GM21423 (cell line): ENCODE measurements around the gene PYCARD.
"Not testable (repeated sequence)": the region's sequence is repeated elsewhere in the genome, so short reads cannot be mapped to it uniquely, and the experiment has no call there.

Experiments
- ATAC-seq: cut with Tn5 transposase; IDR thresholded peaks from one replicate; pipeline ENCODE4 v1.9.1; 2021; ENCODE audit warnings: mild to moderate bottlenecking, moderate library complexity; ENCODE audit not compliant: unreplicated experiment

The PYCARD gene

DNA sequence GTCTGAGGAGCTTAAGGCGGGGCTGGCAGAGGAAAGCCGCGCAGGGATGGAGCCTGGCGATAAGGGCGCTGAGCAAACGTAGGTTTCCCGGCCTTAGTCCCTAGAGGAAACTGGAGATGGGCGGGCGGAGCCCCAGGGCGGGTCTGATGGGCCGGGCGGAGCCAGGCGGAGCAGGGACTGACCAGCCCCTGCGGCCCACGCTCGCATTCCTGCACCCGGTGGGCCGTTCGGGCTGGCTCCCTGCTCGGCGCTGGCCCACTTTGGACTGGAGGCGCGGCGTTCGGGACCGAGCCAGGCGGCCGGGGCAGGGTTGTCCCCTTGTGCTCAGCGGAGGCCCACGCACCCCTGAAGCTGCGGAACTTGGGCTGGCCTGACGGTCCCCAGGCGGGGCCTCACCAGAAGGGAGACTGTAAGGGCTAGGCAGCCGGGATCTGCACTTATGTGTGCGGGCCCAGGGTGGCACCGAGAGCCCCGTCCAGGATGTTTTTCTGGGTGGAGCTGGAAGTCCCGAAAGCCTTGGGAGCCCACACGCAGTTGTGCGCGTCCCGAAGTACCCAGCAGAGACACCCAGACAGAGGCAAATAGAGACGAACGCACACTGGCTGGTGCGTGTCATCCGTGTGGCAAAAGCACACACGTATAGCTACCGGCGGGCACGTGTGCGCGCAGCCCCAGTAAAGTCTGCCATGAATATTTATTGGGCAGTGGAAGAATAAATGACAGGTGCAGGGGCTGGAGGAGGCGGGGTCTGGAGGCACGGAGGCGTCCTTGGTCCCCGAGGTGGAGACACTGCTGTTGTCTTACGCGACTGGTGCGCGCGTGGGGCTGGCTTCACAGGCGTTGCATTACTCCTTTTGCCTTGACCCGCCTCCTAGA, 13.0 kb upstream of the PYCARD start:
- no peak for ATAC-seq

DNA sequence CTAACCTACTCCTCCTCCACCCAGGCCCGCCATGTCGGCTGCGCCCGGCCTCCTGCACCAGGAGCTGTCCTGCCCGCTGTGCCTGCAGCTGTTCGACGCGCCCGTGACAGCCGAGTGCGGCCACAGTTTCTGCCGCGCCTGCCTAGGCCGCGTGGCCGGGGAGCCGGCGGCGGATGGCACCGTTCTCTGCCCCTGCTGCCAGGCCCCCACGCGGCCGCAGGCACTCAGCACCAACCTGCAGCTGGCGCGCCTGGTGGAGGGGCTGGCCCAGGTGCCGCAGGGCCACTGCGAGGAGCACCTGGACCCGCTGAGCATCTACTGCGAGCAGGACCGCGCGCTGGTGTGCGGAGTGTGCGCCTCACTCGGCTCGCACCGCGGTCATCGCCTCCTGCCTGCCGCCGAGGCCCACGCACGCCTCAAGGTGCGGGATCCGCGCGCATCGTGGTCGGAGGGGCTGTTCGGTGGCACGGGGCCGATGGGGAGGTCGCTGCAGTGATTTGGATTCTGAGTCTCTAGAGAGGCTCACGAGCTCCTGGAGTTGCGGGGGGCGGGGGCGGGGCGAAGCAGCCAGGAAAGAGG, 12.2 kb upstream of the PYCARD start:
- ATAC-seq = no peak

DNA sequence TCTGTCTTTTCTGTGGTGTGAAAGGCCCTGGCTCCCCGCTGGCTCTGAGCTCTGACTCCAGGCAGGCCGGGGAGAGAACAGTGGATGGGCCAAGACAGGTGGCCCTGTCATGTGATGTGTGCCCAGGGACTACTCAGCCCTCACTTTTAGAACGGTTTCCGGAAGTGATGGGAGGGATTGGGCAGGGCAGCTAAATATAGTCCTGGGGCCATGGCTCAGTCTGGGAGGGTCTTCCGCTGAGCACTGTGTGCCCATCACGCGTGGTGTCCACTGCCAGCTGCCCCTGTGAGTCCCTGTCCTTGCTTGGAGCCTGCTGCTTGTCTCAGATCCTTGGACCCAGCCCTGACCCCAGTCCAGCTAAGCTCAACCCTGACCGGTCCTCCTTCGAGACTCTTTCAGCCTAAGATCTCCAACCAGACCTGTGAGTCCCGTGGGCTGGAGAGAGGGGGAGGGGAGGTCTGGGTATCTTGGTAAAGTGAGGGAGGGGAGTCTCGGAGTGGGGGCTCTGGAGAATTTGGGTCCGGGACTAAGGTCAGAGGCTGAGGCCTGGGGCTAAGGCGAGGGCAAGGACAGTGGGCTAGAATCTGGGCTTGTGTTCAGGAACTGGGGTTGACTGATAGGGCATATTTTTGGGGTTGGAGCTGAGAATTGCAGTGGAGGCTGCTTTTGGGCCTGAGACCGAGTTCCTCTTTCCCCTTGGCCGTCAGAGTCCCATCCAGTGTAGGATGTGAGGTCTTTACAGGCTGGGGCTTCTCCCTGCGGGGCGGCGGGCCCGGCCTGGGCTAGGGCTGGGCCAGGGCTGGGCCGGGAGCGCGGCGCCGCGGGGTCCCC, 11.5 kb upstream of the PYCARD start, which contains the start of gene TRIM72:
TRIM72 (plus strand) TSS at position 243 of the 831 bp plus-strand sequence. CDS start 620 bp downstream, outside the sequence.
- ATAC-seq = no peak

DNA sequence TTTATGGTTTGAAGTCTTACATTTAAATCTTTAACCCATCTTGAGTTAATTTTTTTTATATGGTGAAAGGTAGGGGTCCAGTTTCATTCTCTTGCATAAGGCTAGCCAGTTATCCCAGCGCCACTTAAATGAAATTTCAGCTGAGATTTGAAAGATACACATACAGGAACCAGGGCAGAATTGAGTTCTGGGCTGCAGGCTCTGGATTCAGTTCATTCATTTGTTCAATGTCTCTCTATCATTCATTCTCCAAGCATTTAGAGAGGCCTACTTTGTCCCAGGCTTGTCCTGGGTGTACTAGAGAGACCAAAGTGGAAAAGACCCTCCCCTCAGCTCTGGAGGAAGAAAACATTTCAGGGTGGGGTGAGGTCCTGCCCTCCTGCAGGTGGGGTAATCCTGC, 10.8 kb upstream of the PYCARD start:
- no peak for ATAC-seq

DNA sequence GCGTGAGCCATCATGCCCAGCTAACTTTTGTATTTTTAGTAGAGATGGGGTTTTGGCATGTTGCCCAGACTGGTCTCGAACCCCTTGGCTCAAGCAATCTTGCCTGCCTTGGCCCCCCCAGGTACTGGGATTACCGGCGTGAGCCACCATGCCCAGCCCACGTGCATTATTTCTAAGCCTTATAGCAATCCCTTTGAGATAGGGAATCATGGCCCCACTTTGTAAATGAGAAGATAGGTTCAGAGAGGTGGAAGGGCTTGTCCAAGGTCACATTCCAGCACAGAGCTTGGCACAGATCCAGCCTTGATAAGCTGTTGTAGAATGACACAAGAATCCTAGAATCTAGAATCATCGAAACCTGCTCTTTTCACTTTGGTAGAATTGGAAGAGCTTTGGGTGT, 4.2 kb upstream of the PYCARD start:
- ATAC-seq = no peak

DNA sequence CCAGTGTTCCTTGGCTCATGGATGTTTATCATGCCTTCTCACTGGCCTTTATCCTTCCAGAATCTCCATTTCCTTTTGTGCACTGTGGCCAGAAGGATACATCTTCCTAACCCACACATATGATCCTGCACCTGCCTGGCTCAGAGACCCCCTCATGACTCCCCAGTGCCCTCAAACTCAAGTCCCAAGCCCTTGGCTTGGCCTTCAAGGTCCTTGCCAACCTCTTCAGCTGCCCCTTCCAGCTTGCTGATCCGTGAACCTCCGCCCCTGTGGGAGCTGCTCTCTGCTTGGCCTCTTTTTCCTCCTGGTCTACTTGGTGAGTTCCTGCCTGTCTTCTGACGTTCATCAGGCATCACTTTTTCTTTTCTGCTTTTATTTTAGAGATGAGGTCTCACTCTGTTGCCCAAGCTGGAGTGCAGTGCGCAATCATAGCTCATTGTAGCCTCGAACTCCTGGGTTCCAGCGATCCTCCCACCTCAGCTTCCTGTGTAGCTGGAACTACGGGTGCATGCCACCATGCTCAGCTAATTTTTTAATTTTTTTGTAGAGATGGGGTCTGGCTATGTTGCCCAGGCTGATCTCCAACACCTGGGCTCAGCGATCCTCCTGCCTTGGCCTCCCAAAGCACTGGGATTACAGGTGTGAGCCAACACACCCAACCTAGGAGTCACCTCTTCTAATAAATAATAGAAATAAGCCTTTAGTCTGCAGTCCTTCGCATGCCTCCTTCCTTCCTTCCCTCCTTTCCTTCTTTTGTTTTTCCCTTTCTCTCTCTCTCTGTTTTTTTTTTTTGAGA, 2.5 kb upstream of the PYCARD start:
- ATAC-seq = no peak

DNA sequence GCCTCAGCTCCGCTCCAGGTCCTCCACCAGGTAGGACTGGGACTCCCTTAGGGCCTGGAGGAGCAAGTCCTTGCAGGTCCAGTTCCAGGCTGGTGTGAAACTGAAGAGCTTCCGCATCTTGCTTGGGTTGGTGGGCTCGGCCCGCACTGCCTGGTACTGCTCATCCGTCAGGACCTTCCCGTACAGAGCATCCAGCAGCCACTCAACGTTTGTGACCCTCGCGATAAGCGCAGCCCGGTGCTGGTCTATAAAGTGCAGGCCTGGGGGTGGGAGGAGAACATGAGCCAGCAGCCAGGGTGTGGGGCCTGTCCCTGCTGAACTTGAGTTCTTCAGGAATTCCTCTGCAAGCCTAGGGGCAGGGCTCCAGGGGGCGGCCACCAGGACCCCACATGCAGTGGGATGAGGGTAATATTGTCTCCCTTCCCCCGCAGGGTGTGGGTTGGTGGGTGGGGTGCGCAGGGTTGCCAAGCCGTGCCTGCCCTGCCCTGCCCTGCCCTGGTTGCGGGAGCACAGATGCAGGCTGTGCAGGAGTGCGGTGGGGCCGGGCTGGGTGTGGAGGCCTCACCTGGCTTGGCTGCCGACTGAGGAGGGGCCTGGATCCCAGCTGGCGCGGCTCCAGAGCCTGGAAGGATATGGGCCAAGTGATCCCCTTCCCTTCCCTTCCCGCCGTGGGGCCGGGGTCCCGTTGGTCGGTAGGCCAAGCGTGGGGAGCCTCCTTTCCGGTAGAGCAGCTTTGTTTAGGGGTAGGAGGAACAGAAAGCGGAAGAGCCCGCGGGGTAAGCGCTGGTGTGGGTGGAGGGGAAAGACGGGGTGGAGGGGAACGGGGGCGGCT, 762 bp downstream of the PYCARD start:
- peak; percentile 62 for ATAC-seq

DNA sequence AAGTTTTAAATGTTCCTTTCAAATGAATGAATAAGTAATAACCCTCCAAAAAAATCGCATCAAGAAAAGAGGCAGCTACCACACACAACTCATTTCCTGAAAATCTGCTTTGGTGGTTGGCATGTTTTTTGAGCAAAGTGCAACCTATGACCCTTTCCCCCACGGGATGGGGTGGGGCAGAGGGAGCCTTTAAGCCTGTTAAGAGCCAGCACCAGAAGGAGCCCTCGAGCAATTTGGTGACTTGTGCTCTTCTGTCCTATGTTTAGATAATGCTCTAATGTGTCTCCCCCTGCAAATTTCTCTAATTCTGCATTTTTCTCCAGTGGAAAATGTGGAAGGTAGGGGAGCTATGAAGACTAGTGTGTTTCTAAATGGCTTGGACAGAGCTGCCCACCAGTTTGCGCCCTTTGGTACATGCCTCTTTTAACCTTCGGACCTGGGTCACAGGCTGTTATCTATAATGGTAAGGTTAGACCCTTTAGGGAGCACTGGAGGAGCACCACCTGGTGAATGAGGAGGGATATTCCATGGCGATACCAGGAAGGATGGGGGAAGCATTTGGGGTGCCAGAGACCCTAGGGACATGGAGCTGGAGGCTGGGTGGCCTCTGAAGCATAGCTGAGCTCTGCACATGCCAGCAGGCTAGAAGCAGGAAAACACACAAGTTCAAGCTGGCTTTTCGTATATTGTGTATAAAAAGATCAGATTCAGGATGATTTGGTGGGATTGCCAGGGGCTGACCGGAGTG, 1.6 kb downstream of the PYCARD start:
- ATAC-seq = no peak

DNA sequence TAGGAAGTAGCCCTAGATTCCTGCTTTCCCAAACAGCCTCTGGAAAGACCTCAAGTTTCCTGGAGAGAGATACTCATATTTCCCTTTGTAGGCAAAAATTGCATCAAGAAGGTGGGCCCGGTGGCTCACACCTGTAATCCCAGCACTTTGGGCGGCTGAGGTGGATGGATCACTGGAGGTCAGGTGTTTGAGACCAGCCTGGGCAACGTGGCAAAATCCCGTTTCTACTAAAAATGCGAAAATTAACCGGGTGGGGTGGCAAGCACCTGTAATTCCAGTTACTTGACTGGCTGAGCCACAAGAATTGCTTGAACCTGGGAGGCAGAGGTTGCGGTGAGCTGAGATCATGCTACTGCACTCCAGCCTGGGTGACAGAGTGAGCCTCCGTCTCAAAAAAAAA, 2.4 kb downstream of the PYCARD start:
- ATAC-seq = not testable (repeated sequence)

DNA sequence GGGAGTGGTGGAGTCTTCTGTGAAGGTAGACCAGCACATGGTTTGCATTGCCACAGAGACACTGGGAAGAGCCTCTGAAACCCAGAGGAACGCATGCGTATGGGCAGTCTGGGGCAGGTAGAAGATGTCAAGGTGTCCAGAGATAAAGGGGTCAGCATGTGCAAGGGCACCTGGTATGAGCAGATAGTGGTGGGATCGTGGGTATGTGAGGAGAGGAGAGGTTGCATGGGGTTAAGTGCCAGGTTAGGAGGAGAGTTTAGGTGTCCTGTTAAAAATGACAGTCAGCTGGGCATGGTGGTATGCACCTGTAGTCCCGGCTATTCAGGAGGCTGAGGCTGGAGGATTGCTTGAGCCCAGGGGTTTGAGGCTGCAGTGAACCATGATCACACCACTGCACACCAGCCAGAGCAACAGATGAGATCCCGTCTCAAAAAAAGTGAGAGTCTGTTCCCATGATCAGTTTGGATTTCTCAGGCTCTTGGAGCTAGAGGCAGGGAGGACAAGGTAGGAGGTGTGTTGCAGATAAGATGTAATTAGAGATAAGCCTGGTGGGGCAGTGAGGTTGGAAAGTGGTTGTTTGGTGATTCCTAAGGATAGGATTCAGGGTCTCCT, 3.0 kb downstream of the PYCARD start:
- no peak for ATAC-seq

DNA sequence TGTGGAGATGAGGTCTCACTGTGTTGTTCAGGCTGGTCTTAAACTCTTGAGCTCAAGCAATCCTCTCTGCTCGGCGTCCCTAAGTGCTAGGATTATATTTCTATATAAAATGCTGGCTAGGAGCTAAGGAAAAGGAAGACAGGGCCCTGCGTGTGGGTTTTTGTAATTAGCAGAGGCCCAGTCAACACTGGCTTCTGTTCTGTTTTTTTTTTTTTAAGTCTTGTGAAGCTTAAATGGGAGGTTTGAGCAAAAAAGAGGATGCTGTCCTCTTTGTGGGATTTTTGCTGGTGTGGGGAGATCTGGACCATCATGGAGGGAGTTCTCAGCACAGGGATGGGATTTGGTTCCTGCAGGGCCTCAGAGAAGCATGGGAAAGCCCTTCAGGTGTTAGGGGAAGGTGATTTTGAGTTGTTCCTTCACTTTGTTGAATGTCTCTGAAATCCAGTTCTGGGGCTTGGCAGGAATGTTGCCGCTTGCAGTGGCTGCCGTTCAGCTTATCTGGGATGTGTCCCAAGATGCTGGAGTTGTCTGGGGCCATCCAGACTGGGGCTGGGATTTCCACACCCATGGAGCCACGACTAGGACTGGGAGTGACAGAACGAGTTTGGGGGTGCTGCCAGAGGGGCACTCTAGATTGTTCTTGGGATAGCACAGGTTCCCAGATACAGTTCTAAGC, 4.2 kb downstream of the PYCARD start:
- ATAC-seq = no peak

DNA sequence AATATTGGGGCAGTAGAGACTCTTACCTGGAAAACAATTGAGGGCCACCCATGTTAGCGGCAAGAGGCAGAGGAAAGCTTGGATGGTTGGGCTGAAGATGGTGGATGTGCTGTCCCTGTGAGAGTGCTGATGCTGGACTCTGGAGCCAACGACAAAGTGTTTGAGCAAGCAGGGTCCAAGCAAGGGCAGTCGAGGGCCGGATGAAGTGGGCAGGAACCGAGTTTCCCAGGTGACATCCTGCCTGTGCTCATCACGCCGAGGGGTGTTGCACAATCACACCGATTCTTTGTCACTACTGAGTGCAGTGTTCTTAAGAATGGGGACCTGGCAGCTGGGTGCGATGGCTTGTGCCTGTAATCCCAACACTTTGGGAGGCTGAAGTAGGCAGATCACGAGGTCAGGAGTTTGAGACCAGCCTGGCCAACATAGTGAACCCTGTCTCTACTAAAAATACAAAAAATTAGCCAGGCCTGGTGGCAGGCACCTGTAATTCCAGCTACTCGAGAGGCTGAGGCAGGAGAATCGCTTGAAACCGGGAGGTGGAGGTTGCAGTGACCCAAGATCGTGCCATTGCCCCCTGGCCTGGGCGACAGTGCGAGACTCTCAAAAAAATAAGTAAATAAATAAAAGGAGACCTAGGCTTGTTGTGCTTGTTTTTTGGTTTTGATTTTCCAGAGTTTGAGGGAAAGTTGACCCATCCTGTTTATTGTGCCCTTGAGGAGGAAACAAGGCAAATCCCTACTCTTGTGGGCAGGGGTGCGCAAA, 6.1 kb downstream of the PYCARD start:
- no peak for ATAC-seq

DNA sequence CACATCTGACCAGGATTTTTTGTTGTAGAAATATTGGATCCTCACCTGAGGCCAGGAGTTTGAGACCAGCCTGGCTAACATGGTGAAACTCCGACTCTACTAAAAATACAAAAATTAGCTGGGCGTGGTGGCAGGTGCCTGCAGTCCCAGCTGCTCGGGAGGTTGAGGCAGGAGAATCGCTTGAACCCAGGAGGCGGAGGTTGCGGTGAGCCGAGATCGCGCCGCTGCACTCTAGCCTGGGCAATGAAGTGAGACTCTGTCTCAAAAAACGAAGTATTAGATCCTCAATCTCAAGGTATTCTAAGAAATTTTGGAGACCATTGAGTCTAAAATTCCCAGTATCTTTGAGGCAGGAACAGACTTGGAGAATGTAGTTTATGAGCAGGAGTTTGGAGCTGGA, 6.7 kb downstream of the PYCARD start:
- not testable (repeated sequence) for ATAC-seq

DNA sequence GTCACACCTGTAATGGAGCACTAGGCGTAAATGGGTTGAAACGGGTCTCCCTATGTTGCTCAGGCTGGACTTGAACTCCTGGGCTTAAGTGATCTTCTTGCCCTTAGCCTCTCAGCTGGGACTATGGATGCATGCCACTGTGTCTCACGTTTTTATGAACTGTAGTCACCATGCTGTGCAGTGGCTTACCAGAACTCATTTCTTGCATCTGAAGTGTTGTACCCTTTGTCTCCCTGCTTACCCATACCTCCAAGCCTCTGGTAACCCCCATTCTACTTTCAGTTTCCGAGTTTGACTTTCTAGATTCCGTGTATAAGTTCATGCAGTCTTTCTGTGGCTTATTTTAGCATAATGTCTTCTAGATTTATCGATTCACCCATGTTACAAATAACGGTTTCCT, 7.7 kb downstream of the PYCARD start:
- no peak for ATAC-seq

DNA sequence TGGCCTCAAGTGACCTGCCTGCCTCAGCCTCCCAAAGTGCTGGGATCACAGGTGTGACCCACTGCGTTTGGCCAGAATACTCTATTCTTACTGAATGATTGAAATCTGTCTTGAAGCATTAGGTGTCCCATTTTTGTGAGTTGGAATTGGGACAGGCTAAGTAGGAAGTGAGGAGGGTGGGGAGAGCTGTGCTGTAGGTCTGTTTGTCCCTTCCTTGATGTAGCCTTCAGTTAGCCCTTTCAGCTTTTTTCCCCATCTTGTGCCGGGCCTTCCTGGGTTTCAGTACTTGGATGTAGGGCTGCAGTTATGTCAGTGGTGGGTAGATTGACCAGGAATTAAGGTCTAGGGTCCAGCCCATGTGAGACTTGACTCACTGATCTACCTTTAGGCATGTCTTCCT, 8.7 kb downstream of the PYCARD start:
- no peak for ATAC-seq

DNA sequence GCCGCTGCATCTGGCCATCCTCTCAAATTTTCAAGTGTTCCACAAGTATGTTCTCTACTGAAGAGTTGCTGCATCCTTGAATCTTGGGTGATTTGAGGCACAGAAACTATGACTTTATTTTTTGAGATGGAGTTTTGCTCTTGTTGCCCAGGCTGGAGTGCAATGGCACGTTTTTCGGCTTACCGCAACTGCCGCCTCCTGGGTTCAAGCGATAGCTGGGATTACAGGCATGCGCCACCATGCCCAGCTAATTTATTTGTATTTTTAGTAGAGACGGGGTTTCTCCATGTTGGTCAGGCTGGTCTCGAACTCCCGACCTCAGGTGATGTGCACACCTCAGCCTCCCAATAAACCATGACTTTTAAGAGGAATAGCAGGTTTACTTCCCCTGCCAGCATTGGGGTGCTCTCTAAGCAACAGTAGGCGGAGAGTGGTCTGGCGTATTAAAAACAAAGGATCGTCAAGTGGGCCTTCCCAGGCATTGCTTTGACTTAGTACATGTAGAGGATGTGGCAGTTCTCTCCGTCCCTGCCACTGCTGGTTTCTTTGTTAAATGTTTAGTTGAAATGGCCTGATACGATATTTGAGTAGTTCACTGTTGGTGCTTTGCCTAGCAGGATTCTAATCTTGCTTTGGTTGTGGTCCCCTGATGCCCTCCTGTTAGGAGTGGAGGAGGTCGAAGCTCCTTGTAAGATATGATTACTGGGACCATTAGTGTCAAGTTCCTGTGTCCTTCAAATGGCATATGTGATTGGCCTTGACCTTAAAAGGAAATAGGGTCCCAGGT, 9.5 kb downstream of the PYCARD start:
- ATAC-seq = no peak
